GM23338 (cell line): ENCODE measurements around the gene C8A. TPM values are rescaled to one million over a fixed set of nuclear protein-coding genes. Genes with fewer than 3 reads are reported as not detected.

ENCODE experiments used
- ATAC-seq: fragments of 200-7000 bp; cut with Tn5 transposase; 3 replicates; pipeline ENCODE4 v1.9.1; 2020
- DNase-seq: peaks from one replicate; pipeline ENCODE4 v3.0.0-alpha.2; 2015; ENCODE audit warnings: low spot score
- H2AFZ ChIP-seq: fragments of 200-600 bp; sonication (generic); 2 replicates; pipeline ENCODE4 v1.8.0; 2016; ENCODE audit warnings: antibody characterized with exemption, mild to moderate bottlenecking, moderate library complexity
- H3F3A ChIP-seq: fragments of 200-600 bp; sonication (generic); replicated peaks from 2 replicates; pipeline ENCODE4 v1.8.0; 2017; ENCODE audit warnings: antibody characterized with exemption, mixed run types, low read depth
- H3K27ac ChIP-seq: fragments of 200-600 bp; sonication (generic); 2 replicates; pipeline ENCODE4 v1.6.1; 2016; ENCODE audit warnings: low read depth
- H3K27me3 ChIP-seq: fragments of 200-600 bp; sonication (generic); 2 replicates; pipeline ENCODE4 v1.8.0; 2016; ENCODE audit warnings: mild to moderate bottlenecking, mixed run types, moderate library complexity; ENCODE audit not compliant: insufficient read depth
- H3K36me3 ChIP-seq: fragments of 200-600 bp; sonication (generic); 2 replicates; pipeline ENCODE4 v1.8.0; 2016; ENCODE audit warnings: mild to moderate bottlenecking; ENCODE audit not compliant: insufficient read depth
- H3K4me1 ChIP-seq: fragments of 200-600 bp; sonication (generic); 2 replicates; pipeline ENCODE4 v1.8.0; 2016; ENCODE audit warnings: mild to moderate bottlenecking, moderate library complexity; ENCODE audit not compliant: insufficient read depth
- H3K4me2 ChIP-seq: fragments of 200-600 bp; sonication (generic); 2 replicates; pipeline ENCODE4 v1.7.1; 2017; ENCODE audit warnings: mixed run types
- H3K4me3 ChIP-seq: fragments of 200-600 bp; sonication (generic); 2 replicates; pipeline ENCODE4 v1.6.1; 2016; ENCODE audit warnings: mixed run types
- H3K79me2 ChIP-seq: fragments of 200-600 bp; sonication (generic); replicated peaks from 2 replicates; pipeline ENCODE4 v1.8.0; 2017; ENCODE audit warnings: mild to moderate bottlenecking; ENCODE audit not compliant: insufficient read depth
- H3K9me2 ChIP-seq: fragments of 200-600 bp; sonication (generic); 2 replicates; pipeline ENCODE4 v1.8.0; 2017; ENCODE audit not compliant: insufficient read depth
- H4K20me1 ChIP-seq: fragments of 200-600 bp; sonication (generic); replicated peaks from 2 replicates; pipeline ENCODE4 v1.8.0; 2017; ENCODE audit warnings: mild to moderate bottlenecking; ENCODE audit not compliant: insufficient read depth
- H3K27ac Mint-ChIP-seq: 2 replicates; pipeline ENCODE4 v1.8.0; 2020; ENCODE audit warnings: inconsistent platforms, mild to moderate bottlenecking, moderate library complexity, mixed read lengths
- H3K27me3 Mint-ChIP-seq: 3 replicates; pipeline ENCODE4 v1.8.0; 2022; ENCODE audit warnings: low read depth, mild to moderate bottlenecking, moderate library complexity, mixed read lengths, inconsistent platforms; ENCODE audit not compliant: insufficient read depth, poor library complexity
- H3K36me3 Mint-ChIP-seq: 3 replicates; pipeline ENCODE4 v1.8.0; 2021; ENCODE audit warnings: low read depth, mild to moderate bottlenecking, inconsistent platforms, moderate library complexity, mixed read lengths
- H3K4me1 Mint-ChIP-seq: 3 replicates; pipeline ENCODE4 v1.8.0; 2020; ENCODE audit warnings: mild to moderate bottlenecking, inconsistent platforms, mixed read lengths
- H3K4me3 Mint-ChIP-seq: 3 replicates; pipeline ENCODE4 v1.8.0; 2021; ENCODE audit warnings: moderate library complexity, mild to moderate bottlenecking, inconsistent platforms, mixed read lengths
- H3K9me3 Mint-ChIP-seq: 3 replicates; pipeline ENCODE4 v1.8.0; 2020; ENCODE audit warnings: moderate library complexity, mild to moderate bottlenecking, inconsistent platforms, mixed read lengths
- CREB1 ChIP-seq: fragments of 250-450 bp; sonication (Bioruptor Pico); IDR thresholded peaks from 2 replicates; pipeline ENCODE4 v1.5.0; 2020; ENCODE audit warnings: low read depth, mild to moderate bottlenecking, moderate library complexity
- CTCF ChIP-seq, 2 experiments: fragments of 200-600 bp in 1 of 2; sonication (generic) in 1 of 2; conservative IDR thresholded peaks; 2 replicates each; pipeline versions ENCODE4 v1.5.1 to v1.6.1; 2016 to 2017; ENCODE audit warnings: antibody characterized with exemption in 2 of 2, low read depth in 2 of 2, mild to moderate bottlenecking in 2 of 2, moderate library complexity in 1 of 2
- ETS1 ChIP-seq: IDR thresholded peaks from 2 replicates; pipeline ENCODE4 v1.6.1; 2016; ENCODE audit warnings: antibody characterized with exemption
- EZH2 ChIP-seq: fragments of 200-600 bp; sonication (generic); IDR thresholded peaks from one replicate; pipeline ENCODE4 v1.8.0; 2017; ENCODE audit warnings: antibody characterized with exemption, mild to moderate bottlenecking, low read depth; ENCODE audit not compliant: unreplicated experiment
- EZH2phosphoT487 ChIP-seq: fragments of 200-600 bp; sonication (generic); IDR thresholded peaks from one replicate; pipeline ENCODE4 v1.8.1; 2018; ENCODE audit warnings: antibody characterized with exemption; ENCODE audit not compliant: unreplicated experiment
- JUNB ChIP-seq: IDR thresholded peaks from one replicate; pipeline ENCODE4 v1.6.1; 2016; ENCODE audit warnings: antibody characterized with exemption; ENCODE audit not compliant: unreplicated experiment
- NANOG ChIP-seq: IDR thresholded peaks from 2 replicates; pipeline ENCODE4 v1.6.1; 2016; ENCODE audit warnings: antibody characterized with exemption, borderline replicate concordance
- POLR2AphosphoS5 ChIP-seq: IDR thresholded peaks from 2 replicates; pipeline ENCODE4 v1.6.1; 2016; ENCODE audit warnings: antibody characterized with exemption, low read depth
- REST ChIP-seq: IDR thresholded peaks from one replicate; pipeline ENCODE4 v1.6.1; 2018; ENCODE audit warnings: antibody characterized with exemption; ENCODE audit not compliant: unreplicated experiment
- STAT1 ChIP-seq: IDR thresholded peaks from one replicate; pipeline ENCODE4 v1.6.1; 2016; ENCODE audit warnings: antibody characterized with exemption; ENCODE audit not compliant: unreplicated experiment
- ZNF114 ChIP-seq: fragments of 250-450 bp; sonication (Bioruptor Pico); IDR thresholded peaks from 2 replicates; pipeline ENCODE4 v1.5.0; 2020; ENCODE audit warnings: mild to moderate bottlenecking, moderate library complexity
- ZNF331 ChIP-seq: fragments of 250-450 bp; sonication (Bioruptor Pico); IDR thresholded peaks from 2 replicates; pipeline ENCODE4 v1.5.0; 2020; ENCODE audit warnings: low read depth, mild to moderate bottlenecking, moderate library complexity
- ZNF462 ChIP-seq: fragments of 250-450 bp; sonication (Bioruptor Pico); IDR thresholded peaks from 2 replicates; pipeline ENCODE4 v1.5.0; 2020; ENCODE audit warnings: mild to moderate bottlenecking, moderate library complexity
- polyA plus RNA-seq: library from polyadenylated mRNA; unstranded; fragments of >200 nt; fragmentation: Nextera tagmentation; extraction: Ambion mirVana; gene quantifications from 2 replicates; pipeline ENCODE4 v1.2.1, GENCODE V29; 2016
- total RNA-seq: library from RNA; depleted of rRNA; stranded (reverse); fragments of >200 nt; shearing (Covaris generic); gene quantifications from 2 replicates; pipeline ENCODE4 v1.2.3, GENCODE V29; 2014

Gene C8A
- total and polyA plus RNA-seq, 2 experiments from 2014 or later: not detected

GRCh38 chr1:56838759-56839158 lies 15.8 kb upstream of the C8A start:
- peaks cover 2% of the 10 kb centered on the region; the same call in 2 of the 3 replicates for H3K4me1 Mint-ChIP-seq
- H3K4me3 ChIP-seq: no peak overlapping the region
- H3K36me3 Mint-ChIP-seq: no peaks in the 10 kb centered on the region; the same call in 2 of the 3 replicates
- H3F3A ChIP-seq: no peaks in the 10 kb centered on the region
- H3K27me3 ChIP-seq: no peaks in the 10 kb centered on the region
- ATAC-seq (no peak), DNase-seq (no peak)
- H2AFZ ChIP-seq: no peak overlapping the region
- no peak overlapping the region for H3K4me2 ChIP-seq
- H3K9me3 Mint-ChIP-seq: no peaks in the 10 kb centered on the region; the same call in 2 of the 3 replicates
- H3K79me2 ChIP-seq: no peaks in the 10 kb centered on the region
- H3K4me3 Mint-ChIP-seq: no peak overlapping the region
- no peaks in the 10 kb centered on the region for H3K27me3 Mint-ChIP-seq
- no peaks in the 10 kb centered on the region for H3K4me1 ChIP-seq
- TF ChIP-seq ZNF462 (CRISPR knock-in tag): no peak
- no peak for TF ChIP-seq CTCF (conservative IDR thresholded peaks at IDR 0.05; ENCODE audit: low read depth in 2 of 2)
- TF ChIP-seq ZNF114 (CRISPR knock-in tag): no peak
- TF ChIP-seq ZNF331: no peak
- no peak for TF ChIP-seq ETS1
- TF ChIP-seq EZH2: no peak
- no peak for TF ChIP-seq CREB1 (CRISPR knock-in tag)
- TF ChIP-seq POLR2AphosphoS5: no peak
- no peak for TF ChIP-seq REST
- no peak for TF ChIP-seq EZH2phosphoT487
- TF ChIP-seq STAT1: no peak
- TF ChIP-seq JUNB: no peak
- TF ChIP-seq NANOG: no peak
- no peak overlapping the region for H3K27ac ChIP-seq
- H3K9me2 ChIP-seq: no peaks in the 10 kb centered on the region
- no peak overlapping the region for H3K27ac Mint-ChIP-seq
- no peaks in the 10 kb centered on the region for H3K36me3 ChIP-seq
- no peaks in the 10 kb centered on the region for H4K20me1 ChIP-seq
